ENCODE measurements around the gene C10orf95. TPM values are rescaled to one million over a fixed set of nuclear protein-coding genes. Genes with fewer than 3 reads are reported as not detected.

The C10orf95 gene
- not detected in 2 replicates for total RNA-seq

DNA sequence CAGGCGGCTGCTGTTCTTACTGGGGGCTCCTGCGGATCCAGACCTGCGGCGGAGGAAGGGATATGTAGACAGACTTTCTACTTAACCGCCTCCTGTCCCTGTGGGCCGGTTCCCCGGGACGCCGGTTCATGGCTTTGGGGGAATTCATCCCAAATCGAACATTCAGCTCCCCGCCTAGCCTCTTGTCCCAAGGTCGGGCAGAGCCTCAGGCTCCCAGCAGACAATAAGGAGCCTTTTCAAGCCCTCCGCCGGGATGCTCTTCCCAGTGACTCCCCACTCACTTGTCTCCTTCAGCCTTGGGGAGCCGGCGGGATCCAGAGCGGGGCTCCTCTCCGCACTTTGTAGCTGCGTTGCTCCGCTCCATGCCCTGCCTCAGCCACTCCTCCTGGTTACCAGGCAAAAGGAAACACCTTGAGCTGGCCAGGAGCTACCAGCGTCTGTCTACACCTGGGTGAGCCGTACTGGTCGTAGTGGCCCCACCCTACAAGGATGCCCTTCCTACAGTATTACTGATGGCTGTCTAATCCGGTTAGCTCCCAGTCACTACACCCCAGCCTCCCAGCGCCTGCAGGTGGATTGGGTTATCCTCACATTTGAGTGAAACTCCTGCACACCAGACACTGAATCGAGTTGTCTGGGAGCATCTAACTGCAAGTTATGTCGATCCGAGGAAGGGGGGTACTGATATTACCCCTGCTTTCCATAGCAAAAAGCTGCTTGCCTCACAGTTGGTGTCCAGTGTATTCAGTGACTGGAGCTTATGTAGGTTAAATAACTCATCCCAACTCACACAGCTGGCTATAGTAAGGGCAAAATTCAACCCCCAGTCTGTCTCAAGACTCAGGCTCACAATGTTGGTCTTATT, at the start of gene C10orf95:
TSS of gene C10orf95 (minus strand) at position 439 of the 865 bp plus-strand sequence. CDS start 450 bp downstream, outside the sequence.

GRCh38 chr10:102432162-102432950, 19.0 kb downstream of the C10orf95 start, which contains the start of gene CUEDC2:
TSS of gene CUEDC2 (minus strand) at chr10:102432574. CDS start at chr10:102425188, 7,386 bp downstream.

DNA sequence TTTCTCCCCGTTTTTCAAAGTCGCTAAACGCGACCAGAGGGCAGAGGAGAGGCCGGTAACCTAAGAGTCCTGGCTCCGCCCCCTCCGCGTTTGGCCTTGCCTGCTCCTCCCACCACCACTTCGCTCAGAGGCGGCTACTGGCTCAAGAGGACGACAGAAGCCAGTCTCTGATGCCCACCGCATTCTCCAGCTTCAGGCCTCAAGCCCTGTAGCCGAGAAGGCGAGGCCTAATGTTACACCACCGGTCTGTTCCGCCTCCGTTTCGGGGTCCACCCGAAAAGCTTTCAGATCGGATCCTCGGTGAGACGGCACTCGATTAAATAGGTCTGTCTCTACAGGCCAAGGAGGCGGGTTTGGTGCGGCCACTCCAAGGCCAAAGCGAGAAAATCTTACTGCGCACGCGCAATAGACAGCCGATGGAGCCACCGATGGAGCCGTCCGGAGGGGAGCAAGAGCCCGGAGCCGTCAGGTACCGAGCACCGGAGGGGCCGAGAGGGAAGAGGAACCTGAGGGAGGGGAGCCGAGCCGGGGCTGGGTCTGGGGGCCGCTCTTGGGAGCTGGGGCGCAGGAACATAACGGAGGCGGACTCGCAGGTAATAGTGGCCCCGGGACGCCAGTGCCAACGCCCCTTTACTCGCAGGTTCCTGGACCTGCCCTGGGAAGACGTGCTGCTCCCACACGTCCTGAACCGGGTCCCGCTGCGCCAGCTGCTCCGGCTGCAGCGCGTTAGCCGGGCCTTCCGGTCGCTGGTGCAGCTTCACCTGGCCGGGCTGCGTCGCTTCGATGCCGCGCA, 30.4 kb downstream of the C10orf95 start, which contains the start of gene FBXL15:
TSS of gene FBXL15 (plus strand) at position 123 of the 793 bp plus-strand sequence. CDS start at position 417, 294 bp downstream.

GRCh38 chr10:102418622-102419268, 32.6 kb downstream of the C10orf95 start, which contains the start of gene PSD:
TSS of gene PSD (minus strand) at chr10:102418785. CDS start at chr10:102417038, 1,747 bp downstream.

Small RNAs within 50 kb of the gene (small RNA-seq; reads per million reads assigned to genes)
- gene MIR146B: 1,358 reads per million, percentile 99 among the genes with 10 or more reads in this experiment

Other genes starting within 250 kb of the C10orf95 start
- gene ELOVL3, start 225.2 kb downstream of the C10orf95 start, total RNA-seq: 0.65 TPM in 2 replicates
- gene PITX3, start 210.0 kb downstream of the C10orf95 start, total RNA-seq: 0.11 and 0.13 TPM in 2 replicates
- 42.8 and 45.3 TPM in 2 replicates for gene GBF1, start 206.0 kb downstream of the C10orf95 start, total RNA-seq
- gene NFKB2, start 55.8 kb downstream of the C10orf95 start, total RNA-seq: 17.5 and 18.5 TPM in 2 replicates
- 1.8 and 2.1 TPM in 2 replicates for gene PSD, start 32.8 kb downstream of the C10orf95 start, total RNA-seq
- gene FBXL15, start 30.7 kb downstream of the C10orf95 start, total RNA-seq: 5.7 and 6.9 TPM in 2 replicates
- 48.1 and 51.6 TPM in 2 replicates for gene CUEDC2, start 19.0 kb downstream of the C10orf95 start, total RNA-seq
- 102 and 119 TPM in 2 replicates for gene ACTR1A, start 51.2 kb upstream of the C10orf95 start, total RNA-seq
- 6.9 and 8.1 TPM in 2 replicates for gene SUFU, start 52.4 kb upstream of the C10orf95 start, total RNA-seq
- gene TRIM8, start 192.9 kb upstream of the C10orf95 start, total RNA-seq: 148 and 160 TPM in 2 replicates

All from articular chondrocyte of knee joint (primary cell).